ENCODE results near the gene RABGGTA.
A peak's percentile ranks its signal among the peaks of the same experiment; 100 is the strongest.

Gene RABGGTA

GRCh38 chr14:24304019-24304387, 32.6 kb upstream of the RABGGTA start:
- DNase-seq (ENCODE audit: low read depth): no peak

- DNase-seq (ENCODE audit: low read depth): no peak
Observed at GRCh38 chr14:24300326-24300980, 29.1 kb upstream of the RABGGTA start.

DNA sequence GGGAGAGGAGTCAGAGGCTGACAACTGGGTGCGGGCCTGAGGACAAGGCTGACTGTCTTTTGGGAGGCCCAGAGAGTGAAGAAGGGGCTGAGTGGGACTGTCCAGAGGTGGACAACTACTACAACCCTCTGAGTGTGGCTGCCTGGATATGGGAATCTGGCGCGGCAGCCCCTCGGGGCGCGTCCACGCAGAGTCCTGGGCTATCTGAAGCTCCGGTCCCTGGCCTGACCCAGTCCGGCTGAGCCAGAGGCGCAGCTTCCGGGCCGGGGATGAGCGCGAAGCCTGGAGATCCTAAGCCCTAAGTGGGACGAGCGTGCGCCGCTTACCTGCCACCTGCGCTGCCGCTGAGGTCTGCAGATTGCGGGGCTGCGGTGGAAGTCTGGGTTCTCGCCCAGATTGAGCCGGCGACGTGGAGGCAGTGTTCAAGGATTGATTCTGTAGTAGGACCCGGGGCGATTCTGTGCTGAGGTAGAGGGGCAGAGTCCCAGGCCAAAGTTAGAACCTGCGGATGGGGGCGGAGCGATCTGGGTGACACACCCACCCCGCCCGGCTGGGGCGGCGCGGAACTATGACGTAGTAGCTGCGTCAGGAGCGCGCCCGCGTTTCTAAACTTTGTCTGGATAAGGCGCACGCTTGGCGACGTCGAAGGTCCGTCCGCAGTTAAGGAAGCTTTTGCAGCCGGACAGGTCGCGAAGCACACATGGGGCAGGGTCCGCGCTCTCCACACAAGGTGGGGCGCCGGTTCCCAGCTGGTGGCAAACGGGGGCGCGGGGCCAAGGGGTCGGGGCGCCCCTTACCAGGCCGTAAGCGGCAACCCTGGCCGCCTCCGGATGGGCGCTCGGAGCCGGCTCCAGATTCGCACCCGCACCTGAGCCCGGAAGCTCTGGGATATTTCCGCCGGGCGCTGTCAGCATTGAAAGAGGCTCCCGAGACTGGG, 28.1 kb upstream of the RABGGTA start, which contains the start of the genes DHRS1 and NOP9:
DHRS1 (minus strand) TSS at position 526 of the 937 bp plus-strand sequence. CDS start 674 bp downstream, outside the sequence.
NOP9 (plus strand) TSS at position 596 of the 937 bp plus-strand sequence; CDS start at position 701, 105 bp downstream.
- DNase-seq (ENCODE audit: low read depth): peak; percentile 89

GRCh38 chr14:24298892-24299254, 27.5 kb upstream of the RABGGTA start:
- DNase-seq (ENCODE audit: low read depth): no peak

GRCh38 chr14:24297190-24297964, 26.0 kb upstream of the RABGGTA start:
- DNase-seq (ENCODE audit: low read depth): no peak

- peak; percentile 53 for DNase-seq (ENCODE audit: low read depth)
Observed at GRCh38 chr14:24296341-24297157, 25.2 kb upstream of the RABGGTA start.

DNA sequence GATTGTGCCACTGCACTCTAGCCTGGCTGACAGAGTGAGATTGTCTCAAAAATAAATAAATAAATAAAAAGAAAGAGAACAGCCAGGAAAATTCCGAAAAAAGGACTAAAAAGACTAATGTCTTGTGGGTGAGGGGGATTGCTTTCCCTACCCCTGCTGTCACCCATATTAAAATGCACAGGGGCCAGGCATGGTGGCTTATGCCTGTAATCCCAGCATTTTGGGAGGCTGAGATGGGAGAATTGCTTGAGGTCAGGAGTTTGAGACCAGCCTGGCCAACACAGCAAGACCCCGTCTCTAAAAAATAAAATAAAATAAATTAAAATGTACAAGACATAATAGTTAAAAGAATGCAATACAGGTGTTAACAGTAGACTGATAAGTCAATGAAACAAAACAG, 22.1 kb upstream of the RABGGTA start:
- DNase-seq (ENCODE audit: low read depth): no peak

- DNase-seq (ENCODE audit: low read depth): no peak
Observed at GRCh38 chr14:24292118-24292807, 20.9 kb upstream of the RABGGTA start.

DNA sequence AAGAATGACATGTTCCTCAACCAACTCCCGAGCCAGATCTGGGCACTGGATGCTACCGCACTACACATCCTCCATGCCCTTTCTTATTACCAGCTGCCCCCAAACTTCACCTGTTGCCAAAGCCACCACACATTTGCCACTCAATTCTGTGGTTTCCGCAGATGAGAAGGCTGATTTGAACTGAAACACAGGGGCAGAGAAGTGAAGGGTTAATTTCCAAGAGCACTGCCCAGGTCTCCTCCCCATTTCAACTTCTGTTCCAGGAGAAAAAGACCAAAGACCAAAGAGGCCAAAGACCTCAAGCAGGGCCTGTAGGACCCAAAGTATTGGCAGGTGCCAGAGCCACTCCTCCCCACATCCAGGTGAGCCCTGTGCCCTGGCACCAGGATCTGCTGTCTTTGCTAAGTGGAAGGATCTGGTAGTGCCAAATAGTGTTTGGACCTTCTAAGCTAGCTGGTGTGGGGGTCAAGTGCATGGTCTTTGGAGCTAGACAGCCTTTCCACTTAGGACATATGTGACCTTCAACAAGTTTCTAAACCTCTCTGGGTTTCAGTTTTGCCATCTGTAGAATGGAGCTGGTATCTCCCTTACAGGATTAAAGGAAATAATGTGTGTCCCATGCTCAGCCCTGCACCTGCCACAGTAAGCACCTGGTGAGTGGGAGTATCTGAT, 20.2 kb upstream of the RABGGTA start:
- DNase-seq (ENCODE audit: low read depth): no peak

DNA sequence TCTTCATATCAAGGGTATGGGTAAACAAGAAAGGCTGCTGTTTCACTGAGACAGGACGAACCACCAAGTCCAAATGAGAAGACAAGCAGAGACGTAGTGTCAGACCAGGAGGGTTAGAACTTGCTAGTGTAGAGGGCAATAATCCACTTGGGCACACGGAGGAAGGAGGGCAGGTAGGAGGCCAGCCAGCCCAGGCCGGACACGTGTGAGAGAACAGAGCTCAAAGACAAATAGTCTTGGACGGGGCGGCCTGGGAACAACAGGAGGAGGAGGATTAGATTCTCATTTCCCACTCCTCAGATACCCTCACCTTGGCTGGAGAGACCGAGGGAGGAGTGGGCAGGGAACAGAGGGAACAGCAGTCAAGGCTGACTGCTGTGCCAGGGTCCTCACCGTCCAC, 19.3 kb upstream of the RABGGTA start:
- DNase-seq (ENCODE audit: low read depth): no peak

- no peak for DNase-seq (ENCODE audit: low read depth)
Observed at GRCh38 chr14:24289649-24290280, 18.4 kb upstream of the RABGGTA start.

- DNase-seq (ENCODE audit: low read depth): no peak
Observed at GRCh38 chr14:24286996-24287395, 15.6 kb upstream of the RABGGTA start.

DNA sequence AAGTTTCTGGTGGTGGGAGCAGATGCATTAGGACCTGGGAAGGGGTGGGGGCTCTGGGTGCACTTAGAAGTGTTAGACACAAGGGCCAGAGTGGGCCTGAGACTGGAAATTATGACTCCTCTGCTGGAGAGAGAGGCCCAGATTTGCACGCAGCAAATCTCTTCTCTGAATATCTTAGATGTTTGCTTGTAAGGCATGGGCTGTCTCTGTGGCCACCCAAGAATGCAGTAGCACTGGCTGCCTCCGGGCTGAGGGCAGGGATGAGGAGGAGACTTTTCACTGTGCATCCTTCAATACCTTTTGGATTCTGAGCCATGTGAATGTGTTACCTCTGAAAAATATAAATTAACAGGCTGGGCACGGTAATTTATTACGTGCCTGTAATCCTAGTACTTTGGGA, 14.0 kb upstream of the RABGGTA start:
- no peak for DNase-seq (ENCODE audit: low read depth)

GRCh38 chr14:24284501-24285035, 13.2 kb upstream of the RABGGTA start:
- no peak for DNase-seq (ENCODE audit: low read depth)

DNA sequence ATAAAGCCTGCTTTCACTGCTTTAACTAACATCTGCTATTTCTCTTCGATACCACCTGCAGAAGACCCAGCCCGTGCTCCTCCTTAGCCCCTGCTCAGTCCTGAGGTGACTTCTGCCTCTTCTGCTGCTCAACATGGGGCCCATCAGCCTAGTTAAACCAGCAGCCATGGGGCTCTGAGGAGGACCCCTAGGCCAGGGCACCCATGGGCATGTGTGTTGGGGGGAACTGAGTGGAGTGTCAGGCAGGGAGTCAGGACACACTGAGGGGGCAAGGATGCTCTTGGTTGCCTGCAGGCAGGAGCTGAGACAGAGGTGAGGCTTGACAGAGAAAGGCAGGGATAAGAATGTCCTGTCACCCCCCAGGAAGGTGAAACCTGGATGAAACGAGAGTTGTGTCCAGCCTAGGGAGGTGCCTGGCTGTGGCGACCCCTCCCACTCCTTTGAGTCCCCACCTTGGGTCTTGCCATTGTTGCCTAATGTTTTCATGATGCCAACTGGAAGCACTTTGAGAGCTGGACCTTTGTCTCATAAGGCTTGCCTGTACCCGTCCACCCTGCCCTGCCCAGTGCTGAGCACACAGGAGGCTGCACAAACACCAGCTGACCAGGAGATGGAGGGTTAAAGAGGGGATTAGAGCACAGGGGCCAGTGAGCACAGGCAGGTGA, 12.5 kb upstream of the RABGGTA start:
- DNase-seq (ENCODE audit: low read depth): no peak

DNA sequence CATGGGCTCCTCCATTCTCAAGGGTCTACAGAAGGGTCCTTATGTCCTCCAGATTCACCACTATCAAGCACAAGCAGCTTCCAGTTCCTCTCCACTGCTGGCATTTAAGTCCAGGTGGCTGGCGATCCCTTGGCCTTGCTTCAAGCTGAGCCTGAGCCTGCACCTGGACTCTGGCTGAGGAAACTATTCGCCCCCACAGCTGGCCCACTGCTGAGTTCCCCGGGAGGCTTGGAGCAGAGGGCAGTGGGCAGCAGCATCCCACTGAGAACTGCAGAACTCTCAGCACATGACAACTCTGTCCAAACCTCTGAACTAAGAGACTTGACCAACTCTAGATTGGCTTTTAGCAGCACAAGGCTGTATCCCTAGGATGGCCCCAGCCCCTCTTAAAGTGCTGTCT, 11.3 kb upstream of the RABGGTA start:
- DNase-seq (ENCODE audit: low read depth): no peak

GRCh38 chr14:24281636-24282035, 10.2 kb upstream of the RABGGTA start:
- no peak for DNase-seq (ENCODE audit: low read depth)

- no peak for DNase-seq (ENCODE audit: low read depth)
Observed at GRCh38 chr14:24280797-24281460, 9.5 kb upstream of the RABGGTA start.

Measured in stimulated activated CD8-positive, alpha-beta memory T cell treated with anti-CD3 and anti-CD28 coated beads, Interleukin-12 subunit alpha, Interleukin-12 subunit beta, amount 100 ng/mL, for 1 hour (primary cell).